PC-9 (cell line): Measurements from ENCODE around the gene PAQR7. TPM values are rescaled to one million over a fixed set of nuclear protein-coding genes. Genes with fewer than 3 reads are reported as not detected.

Source experiments
- BruUV-seq: library from RNA; stranded (reverse); fragments of 400-500 nt; replicated peaks from 2 replicates; lab custom pipeline; 2021; lab: Mats Ljungman, UMichigan
- CTCF ChIA-PET: fragments of 300-600 bp; sonication (Branson Sonifier 250); formaldehyde crosslinking; loops from one replicate; lab custom pipeline; 2022; ENCODE audit warnings: antibody characterized with exemption; lab: Charles Lee
- POLR2A ChIA-PET: fragments of 300-600 bp; sonication (Branson Sonifier 250); formaldehyde crosslinking; loops from one replicate; lab custom pipeline; 2022; ENCODE audit warnings: antibody characterized with exemption; ENCODE audit not compliant: unreplicated experiment; lab: Charles Lee
- DNase-seq, 2 experiments: peaks; one replicate each; pipeline versions ENCODE4 v3.0.0 to v3.0.0-alpha.2; 2015 to 2022; ENCODE audit warnings: mixed read lengths in 1 of 2
- H2AFZ ChIP-seq: fragments of 200-600 bp; sonication (generic); 2 replicates; pipeline ENCODE4 v1.8.1; 2017; ENCODE audit warnings: antibody characterized with exemption
- H3F3A ChIP-seq: fragments of 200-600 bp; sonication (generic); 2 replicates; pipeline ENCODE4 v1.8.1; 2017; ENCODE audit warnings: antibody characterized with exemption, mild to moderate bottlenecking, low read depth; ENCODE audit not compliant: insufficient read depth
- H3K27ac ChIP-seq: fragments of 200-600 bp; sonication (generic); 2 replicates; pipeline ENCODE4 v1.6.1; 2016; ENCODE audit warnings: mixed run types
- H3K27me3 ChIP-seq: fragments of 200-600 bp; sonication (generic); 2 replicates; pipeline ENCODE4 v1.6.1; 2016; ENCODE audit warnings: low read depth, mixed run types; ENCODE audit not compliant: insufficient read depth
- H3K36me3 ChIP-seq: fragments of 200-600 bp; sonication (generic); 2 replicates; pipeline ENCODE4 v1.6.1; 2016; ENCODE audit warnings: low read depth, mixed run types
- H3K4me1 ChIP-seq: fragments of 200-600 bp; sonication (generic); replicated peaks from 2 replicates; pipeline ENCODE4 v1.6.1; 2016; ENCODE audit warnings: mixed run types; ENCODE audit not compliant: insufficient read depth
- H3K4me2 ChIP-seq: fragments of 200-600 bp; sonication (generic); 2 replicates; pipeline ENCODE4 v1.6.1; 2017; ENCODE audit warnings: mixed run types
- H3K4me3 ChIP-seq: fragments of 200-600 bp; sonication (generic); 2 replicates; pipeline ENCODE4 v1.6.1; 2016; ENCODE audit warnings: mixed run types
- H3K79me2 ChIP-seq: fragments of 200-600 bp; sonication (generic); 2 replicates; pipeline ENCODE4 v1.6.1; 2017; ENCODE audit warnings: low read depth, mixed run types
- H3K9me2 ChIP-seq: fragments of 200-600 bp; sonication (generic); 2 replicates; pipeline ENCODE4 v1.8.1; 2017; ENCODE audit warnings: mild to moderate bottlenecking; ENCODE audit not compliant: insufficient read depth
- H3K9me3 ChIP-seq: fragments of 200-600 bp; sonication (generic); 2 replicates; pipeline ENCODE4 v1.8.1; 2016; ENCODE audit warnings: low read depth; ENCODE audit not compliant: insufficient read depth
- H4K20me1 ChIP-seq: fragments of 200-600 bp; sonication (generic); 2 replicates; pipeline ENCODE4 v1.8.1; 2017; ENCODE audit not compliant: insufficient read depth
- EZH2 ChIP-seq: fragments of 200-600 bp; sonication (generic); IDR thresholded peaks from 2 replicates; pipeline ENCODE4 v1.8.0; 2017; ENCODE audit warnings: antibody characterized with exemption, low read depth
- intact Hi-C: fragments of 100-400 bp; cut with micrococcal nuclease; formaldehyde crosslinking; loops from one replicate; pipeline ENCODE4 v1.10.0; 2022; ENCODE audit not compliant: unreplicated experiment
- total RNA-seq: library from RNA; stranded (reverse); gene quantifications from 2 replicates; pipeline ENCODE4 v1.2.3, GENCODE V29; 2021
- TF ChIP-seq, protein P1 (sequence below): fragments of 200-600 bp; sonication (generic); conservative IDR thresholded peaks from 2 replicates; pipeline ENCODE4 v1.6.1; 2017; ENCODE audit warnings: mixed run types, antibody characterized with exemption, mild to moderate bottlenecking, moderate library complexity

Gene PAQR7
- total RNA-seq, 1 experiment from 2014 or later: 34.0 TPM

DNA sequence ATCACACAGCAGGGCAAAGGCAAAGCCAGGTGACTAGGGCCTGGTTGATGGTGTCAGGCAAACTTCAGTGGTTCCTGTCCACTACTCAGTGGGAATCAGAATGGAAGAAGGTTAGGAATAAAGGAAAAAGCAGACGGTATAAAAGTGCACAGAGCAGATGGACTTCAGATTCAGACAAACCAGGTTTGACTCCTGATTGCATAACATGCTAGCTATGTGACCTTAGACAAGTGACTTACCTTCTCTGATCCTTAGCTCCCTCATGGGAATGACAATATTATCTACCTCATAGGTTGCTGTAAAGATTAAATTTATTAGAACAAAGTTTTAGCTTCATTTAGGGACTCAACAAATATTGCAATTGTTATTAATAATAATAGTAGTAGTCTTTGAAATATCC lies 4.9 kb downstream of the PAQR7 start:
- ChIA-PET CTCF (no interaction called here), POLR2A (no interaction called here)
- H3K36me3 ChIP-seq: no peaks in the 10 kb centered on the region
- H3K27me3 ChIP-seq: no peaks in the 10 kb centered on the region
- no TSS peak for BruUV-seq
- no peaks in the 10 kb centered on the region for H3K9me2 ChIP-seq
- DNase-seq: no peak
- TF ChIP-seq, protein P1, sequence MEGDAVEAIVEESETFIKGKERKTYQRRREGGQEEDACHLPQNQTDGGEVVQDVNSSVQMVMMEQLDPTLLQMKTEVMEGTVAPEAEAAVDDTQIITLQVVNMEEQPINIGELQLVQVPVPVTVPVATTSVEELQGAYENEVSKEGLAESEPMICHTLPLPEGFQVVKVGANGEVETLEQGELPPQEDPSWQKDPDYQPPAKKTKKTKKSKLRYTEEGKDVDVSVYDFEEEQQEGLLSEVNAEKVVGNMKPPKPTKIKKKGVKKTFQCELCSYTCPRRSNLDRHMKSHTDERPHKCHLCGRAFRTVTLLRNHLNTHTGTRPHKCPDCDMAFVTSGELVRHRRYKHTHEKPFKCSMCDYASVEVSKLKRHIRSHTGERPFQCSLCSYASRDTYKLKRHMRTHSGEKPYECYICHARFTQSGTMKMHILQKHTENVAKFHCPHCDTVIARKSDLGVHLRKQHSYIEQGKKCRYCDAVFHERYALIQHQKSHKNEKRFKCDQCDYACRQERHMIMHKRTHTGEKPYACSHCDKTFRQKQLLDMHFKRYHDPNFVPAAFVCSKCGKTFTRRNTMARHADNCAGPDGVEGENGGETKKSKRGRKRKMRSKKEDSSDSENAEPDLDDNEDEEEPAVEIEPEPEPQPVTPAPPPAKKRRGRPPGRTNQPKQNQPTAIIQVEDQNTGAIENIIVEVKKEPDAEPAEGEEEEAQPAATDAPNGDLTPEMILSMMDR: no peak
- TF ChIP-seq EZH2: no peak
- peaks cover 13% of the 10 kb centered on the region for H3K4me1 ChIP-seq
- H3K79me2 ChIP-seq: peaks cover 27% of the 10 kb centered on the region
- intact Hi-C loops: no loop called here
- H3K27ac ChIP-seq: no peak overlapping the region
- H2AFZ ChIP-seq: no peak overlapping the region
- H4K20me1 ChIP-seq: no peaks in the 10 kb centered on the region
- no peak overlapping the region for H3K4me2 ChIP-seq
- no peak overlapping the region for H3K4me3 ChIP-seq
- H3K9me3 ChIP-seq: no peaks in the 10 kb centered on the region
- no peaks in the 10 kb centered on the region; the same call in 1 of the 2 replicates for H3F3A ChIP-seq

- CTCF ChIA-PET: no interaction called here
- Histone ChIP-seq H4K20me1 (no peaks in the 10 kb centered on the region), H3K4me3 (no peak overlapping the region), H3K79me2 (peaks cover 27% of the 10 kb centered on the region), H3K9me2 (no peaks in the 10 kb centered on the region), H3K4me1 (peaks cover 13% of the 10 kb centered on the region), H3K36me3 (no peaks in the 10 kb centered on the region), H2AFZ (no peak overlapping the region), H3F3A (no peaks in the 10 kb centered on the region; the same call in 1 of the 2 replicates), H3K9me3 (no peaks in the 10 kb centered on the region), H3K27ac (no peak overlapping the region), H3K4me2 (no peak overlapping the region), H3K27me3 (no peaks in the 10 kb centered on the region)
- no TSS peak for BruUV-seq
- DNase-seq: no peak
- intact Hi-C loops: no loop called here
- POLR2A ChIA-PET: no interaction called here
- TF ChIP-seq EZH2: no peak
- TF ChIP-seq, protein P1: no peak
Observed at GRCh38 chr1:25869909-25870606, 5.5 kb downstream of the PAQR7 start.

- POLR2A ChIA-PET: interaction anchor here (0.6 kb wide), 1 partner anchor 13 kb away, joined by 6 read pairs; no protein-coding TSS in a partner anchor
- H3K36me3 ChIP-seq: no peaks in the 10 kb centered on the region
- intact Hi-C loops: no loop called here
- H3K27ac ChIP-seq: no peak overlapping the region
- no peaks in the 10 kb centered on the region for H3K9me3 ChIP-seq
- H3K4me2 ChIP-seq: no peak overlapping the region
- no peaks in the 10 kb centered on the region; the same call in 1 of the 2 replicates for H3K4me1 ChIP-seq
- no peak for TF ChIP-seq EZH2
- TF ChIP-seq, protein P1: no peak
- H3K27me3 ChIP-seq: no peaks in the 10 kb centered on the region
- DNase-seq: no peak
- H3K9me2 ChIP-seq: no peaks in the 10 kb centered on the region
- H3F3A ChIP-seq: no peaks in the 10 kb centered on the region; the same call in 1 of the 2 replicates
- BruUV-seq: no TSS peak
- no peaks in the 10 kb centered on the region for H4K20me1 ChIP-seq
- H3K79me2 ChIP-seq: peaks cover 4% of the 10 kb centered on the region; the same call in 1 of the 2 replicates
- H2AFZ ChIP-seq: no peak overlapping the region
- CTCF ChIA-PET: no interaction called here
- H3K4me3 ChIP-seq: no peak overlapping the region
Observed at GRCh38 chr1:25867210-25867991, 8.1 kb downstream of the PAQR7 start.
